ENCODE data around the gene PYCR2. TPM values are rescaled to one million over a fixed set of nuclear protein-coding genes. Genes with fewer than 3 reads are reported as not detected.

Gene PYCR2
- polyA plus RNA-seq, 1 donor from 2014 or later = 51.5 TPM

DNA sequence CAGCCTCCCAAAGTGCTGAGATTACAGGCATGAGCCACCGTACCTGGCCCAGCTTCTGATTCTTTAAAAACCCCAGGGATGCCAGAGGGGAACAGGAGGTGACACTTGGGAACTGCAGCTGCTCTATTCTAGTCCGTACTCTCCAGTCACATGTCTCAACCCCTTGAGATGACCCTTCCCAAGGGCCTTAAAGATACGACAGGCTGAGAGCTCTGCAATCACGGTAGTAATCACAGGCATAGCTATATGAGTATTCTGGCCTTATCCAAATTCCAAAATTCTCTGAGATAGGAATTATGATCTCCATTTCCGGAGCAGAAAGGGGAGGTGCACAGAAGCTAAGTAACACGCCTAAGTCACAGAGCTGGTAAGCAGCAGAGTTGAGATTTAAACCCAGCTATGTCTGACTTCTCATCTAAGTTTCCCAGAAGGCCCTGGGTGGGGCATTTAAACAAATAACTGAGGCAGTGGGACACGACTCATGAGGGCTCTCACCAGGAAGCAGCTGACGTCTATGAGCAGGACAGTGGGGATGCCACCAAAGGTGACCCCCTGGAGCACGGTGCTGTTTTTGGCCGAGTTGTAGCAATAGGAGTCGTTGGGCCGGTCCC lies 47.0 kb downstream of the PYCR2 start:
- no peaks in the 10 kb centered on the region for H4K20me1 ChIP-seq (ENCODE audit: insufficient read depth)
- H3K27me3 ChIP-seq (ENCODE audit: insufficient read depth, low read depth, low read length) = peaks cover 16% of the 10 kb centered on the region
- no peaks in the 10 kb centered on the region for H3K9me2 ChIP-seq (ENCODE audit: insufficient read depth, low read length)
- TF ChIP-seq TAF1 (IDR thresholded peaks at IDR 0.05; ENCODE audit: low read depth) (no peak), EP300 (conservative IDR thresholded peaks at IDR 0.05; ENCODE audit: poor library complexity, severe bottlenecking) (no peak), REST (IDR thresholded peaks at IDR 0.05; ENCODE audit: borderline replicate concordance) (no peak), RAD21 (conservative IDR thresholded peaks at IDR 0.05) (no peak), POLR2AphosphoS5 (IDR thresholded peaks at IDR 0.05) (no peak), SMC3 (conservative IDR thresholded peaks at IDR 0.05; ENCODE audit: poor library complexity) (no peak), MXI1 (conservative IDR thresholded peaks at IDR 0.05; ENCODE audit: poor library complexity, severe bottlenecking) (no peak), EZH2 (IDR thresholded peaks at IDR 0.05; ENCODE audit: borderline replicate concordance, insufficient read depth, low read length, poor library complexity, severe bottlenecking) (no peak)
- TF ChIP-seq, protein P1, sequence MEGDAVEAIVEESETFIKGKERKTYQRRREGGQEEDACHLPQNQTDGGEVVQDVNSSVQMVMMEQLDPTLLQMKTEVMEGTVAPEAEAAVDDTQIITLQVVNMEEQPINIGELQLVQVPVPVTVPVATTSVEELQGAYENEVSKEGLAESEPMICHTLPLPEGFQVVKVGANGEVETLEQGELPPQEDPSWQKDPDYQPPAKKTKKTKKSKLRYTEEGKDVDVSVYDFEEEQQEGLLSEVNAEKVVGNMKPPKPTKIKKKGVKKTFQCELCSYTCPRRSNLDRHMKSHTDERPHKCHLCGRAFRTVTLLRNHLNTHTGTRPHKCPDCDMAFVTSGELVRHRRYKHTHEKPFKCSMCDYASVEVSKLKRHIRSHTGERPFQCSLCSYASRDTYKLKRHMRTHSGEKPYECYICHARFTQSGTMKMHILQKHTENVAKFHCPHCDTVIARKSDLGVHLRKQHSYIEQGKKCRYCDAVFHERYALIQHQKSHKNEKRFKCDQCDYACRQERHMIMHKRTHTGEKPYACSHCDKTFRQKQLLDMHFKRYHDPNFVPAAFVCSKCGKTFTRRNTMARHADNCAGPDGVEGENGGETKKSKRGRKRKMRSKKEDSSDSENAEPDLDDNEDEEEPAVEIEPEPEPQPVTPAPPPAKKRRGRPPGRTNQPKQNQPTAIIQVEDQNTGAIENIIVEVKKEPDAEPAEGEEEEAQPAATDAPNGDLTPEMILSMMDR (IDR thresholded peaks at IDR 0.05; ENCODE audit: poor library complexity, severe bottlenecking) = no peak
- no peak overlapping the region for H3K9ac ChIP-seq (ENCODE audit: low read length)
- no peak overlapping the region for H3K4me2 ChIP-seq (ENCODE audit: low read length)
- no peaks in the 10 kb centered on the region for H3K9me3 ChIP-seq (ENCODE audit: low read length)
- H3K27ac ChIP-seq (ENCODE audit: low read length) = no peak overlapping the region
- H3K4me3 ChIP-seq (ENCODE audit: low read length) = no peak overlapping the region
- no peak overlapping the region for H2AFZ ChIP-seq (ENCODE audit: low read depth, low read length)
- H3K79me2 ChIP-seq (replicated peaks; ENCODE audit: insufficient read depth, low read length) = no peaks in the 10 kb centered on the region
- no peaks in the 10 kb centered on the region for H3K36me3 ChIP-seq (ENCODE audit: insufficient read depth, low read length)
- no peaks in the 10 kb centered on the region for H3F3A ChIP-seq (ENCODE audit: insufficient read depth, low read length, poor library complexity, severe bottlenecking)

DNA sequence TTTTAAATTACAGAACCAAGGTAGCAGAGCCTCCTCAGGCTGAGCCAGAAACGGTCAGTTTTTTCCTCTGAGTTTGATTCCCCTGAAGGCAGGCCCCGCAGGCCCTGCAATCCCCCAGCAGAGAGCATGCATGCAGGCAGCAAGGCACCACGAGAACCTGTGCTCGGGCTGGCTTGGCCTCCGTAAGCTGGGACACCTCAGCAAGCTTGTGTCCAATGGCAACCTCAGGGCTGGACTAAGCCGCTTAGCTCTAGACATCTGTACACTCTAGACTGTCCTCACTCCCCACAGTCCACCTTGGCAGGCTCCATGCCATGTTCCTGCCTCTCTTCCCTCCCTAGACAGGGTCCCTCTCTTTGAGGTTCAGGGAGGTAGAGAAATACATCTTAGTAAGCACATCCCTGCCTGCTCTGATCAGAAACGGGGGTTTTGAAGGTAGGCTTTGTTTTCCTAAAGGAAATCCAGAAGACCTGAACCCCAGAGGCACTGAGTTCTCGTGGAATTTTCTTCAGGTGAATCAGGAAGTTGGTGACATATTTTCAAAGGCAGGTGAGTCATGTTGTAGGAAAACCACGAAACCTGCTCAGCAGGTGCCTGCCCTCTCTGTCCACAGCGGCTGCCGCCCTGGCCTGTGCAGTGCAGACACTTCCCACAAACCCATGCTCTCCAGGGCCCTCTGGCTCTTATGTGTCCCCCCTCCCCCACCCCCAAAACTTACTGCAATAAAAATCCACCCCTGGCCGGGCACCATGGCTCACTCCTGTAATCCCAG lies 48.8 kb downstream of the PYCR2 start:
- H3F3A ChIP-seq (ENCODE audit: insufficient read depth, low read length, poor library complexity, severe bottlenecking) = no peaks in the 10 kb centered on the region
- H3K27ac ChIP-seq (ENCODE audit: low read length) = no peak overlapping the region
- no peak overlapping the region for H3K9ac ChIP-seq (ENCODE audit: low read length)
- no peaks in the 10 kb centered on the region for H3K9me2 ChIP-seq (ENCODE audit: insufficient read depth, low read length)
- no peak for TF ChIP-seq TAF1 (IDR thresholded peaks at IDR 0.05; ENCODE audit: low read depth)
- TF ChIP-seq, protein P1 (IDR thresholded peaks at IDR 0.05; ENCODE audit: poor library complexity, severe bottlenecking) = no peak
- TF ChIP-seq POLR2AphosphoS5 (IDR thresholded peaks at IDR 0.05) = no peak
- TF ChIP-seq EP300 (conservative IDR thresholded peaks at IDR 0.05; ENCODE audit: poor library complexity, severe bottlenecking) = no peak
- TF ChIP-seq MXI1 (conservative IDR thresholded peaks at IDR 0.05; ENCODE audit: poor library complexity, severe bottlenecking) = no peak
- no peak for TF ChIP-seq EZH2 (IDR thresholded peaks at IDR 0.05; ENCODE audit: borderline replicate concordance, insufficient read depth, low read length, poor library complexity, severe bottlenecking)
- TF ChIP-seq RAD21 (conservative IDR thresholded peaks at IDR 0.05) = no peak
- no peak for TF ChIP-seq SMC3 (conservative IDR thresholded peaks at IDR 0.05; ENCODE audit: poor library complexity)
- no peak for TF ChIP-seq REST (IDR thresholded peaks at IDR 0.05; ENCODE audit: borderline replicate concordance)
- no peaks in the 10 kb centered on the region for H3K27me3 ChIP-seq (ENCODE audit: insufficient read depth, low read depth, low read length)
- no peaks in the 10 kb centered on the region for H4K20me1 ChIP-seq (ENCODE audit: insufficient read depth)
- H2AFZ ChIP-seq (ENCODE audit: low read depth, low read length) = no peak overlapping the region
- H3K4me2 ChIP-seq (ENCODE audit: low read length) = no peak overlapping the region
- H3K36me3 ChIP-seq (ENCODE audit: insufficient read depth, low read length) = no peaks in the 10 kb centered on the region
- no peaks in the 10 kb centered on the region for H3K79me2 ChIP-seq (replicated peaks; ENCODE audit: insufficient read depth, low read length)
- no peaks in the 10 kb centered on the region for H3K9me3 ChIP-seq (ENCODE audit: low read length)
- H3K4me3 ChIP-seq (ENCODE audit: low read length) = no peak overlapping the region

Measured in neural cell (in vitro differentiated cells).